H1 (cell line): Measurements from ENCODE around the gene MAML1. TPM values are rescaled to one million over a fixed set of nuclear protein-coding genes. Genes with fewer than 3 reads are reported as not detected.

ENCODE experiments used
- CTCF ChIA-PET: fragments of 300-600 bp; sonication (Branson Sonifier 250); formaldehyde crosslinking; loops from one replicate; lab custom pipeline; 2021; ENCODE audit not compliant: partially characterized antibody; lab: Charles Lee
- POLR2A ChIA-PET: fragments of 300-600 bp; sonication (Branson Sonifier 250); formaldehyde crosslinking; loops from one replicate; lab custom pipeline; 2021; ENCODE audit warnings: inconsistent platforms; ENCODE audit not compliant: partially characterized antibody; lab: Charles Lee
- DNase-seq, 2 experiments: peaks; one replicate each; pipeline versions ENCODE4 v3.0.0 to v3.0.0-alpha.2; 2010 to 2022; ENCODE audit warnings: low spot score in 2 of 2, low read depth in 1 of 2, mixed read lengths in 1 of 2
- FAIRE-seq: peaks from 2 replicates; lab custom pipeline; 2011; peaks lifted over from hg19 to GRCh38; lab: Jason Lieb, UNC
- H2AFZ ChIP-seq: 2 replicates; pipeline ENCODE4 v1.8.1; 2012; ENCODE audit warnings: low read length, inconsistent platforms
- H2AK5ac ChIP-seq: 2 replicates; pipeline ENCODE4 v1.6.1; 2013; ENCODE audit warnings: low read depth, low read length
- H2BK120ac ChIP-seq: replicated peaks from 2 replicates; pipeline ENCODE3; 2013; ENCODE audit warnings: low read depth, low read length, inconsistent platforms
- H2BK12ac ChIP-seq: 2 replicates; pipeline ENCODE4 v1.6.1; 2013; ENCODE audit warnings: low read depth, low read length
- H2BK15ac ChIP-seq: 2 replicates; pipeline ENCODE4 v1.6.1; 2013; ENCODE audit warnings: low read length
- H2BK20ac ChIP-seq: 2 replicates; pipeline ENCODE4 v1.6.1; 2013; ENCODE audit warnings: low read length
- H2BK5ac ChIP-seq: 2 replicates; pipeline ENCODE4 v1.6.1; 2013; ENCODE audit warnings: low read depth, low read length
- H3K14ac ChIP-seq: 2 replicates; pipeline ENCODE4 v1.6.1; 2013; ENCODE audit warnings: inconsistent platforms; ENCODE audit not compliant: insufficient read length
- H3K18ac ChIP-seq: 2 replicates; pipeline ENCODE4 v1.6.1; 2013; ENCODE audit warnings: low read length; ENCODE audit errors: extremely low read depth
- H3K23ac ChIP-seq: 2 replicates; pipeline ENCODE4 v1.6.1; 2013; ENCODE audit warnings: inconsistent platforms; ENCODE audit not compliant: insufficient read length
- H3K23me2 ChIP-seq: 2 replicates; pipeline ENCODE4 v1.6.1; 2013; ENCODE audit warnings: low read depth, low read length
- H3K27ac ChIP-seq: 2 replicates; pipeline ENCODE4 v1.6.1; 2011; ENCODE audit warnings: low read depth, low read length, inconsistent platforms
- H3K27me3 ChIP-seq, 4 experiments: replicated peaks in 1 of 4; 1 replicate in 1 of 4; 2 replicates in 3 of 4; pipeline versions ENCODE4 v1.6.1 to v1.8.1; 2011 to 2013; ENCODE audit warnings: low read length in 3 of 4, mild to moderate bottlenecking in 3 of 4, inconsistent platforms in 2 of 4, mixed read lengths in 2 of 4, moderate library complexity in 1 of 4; ENCODE audit not compliant: control insufficient read depth in 3 of 4, insufficient read depth in 3 of 4; ENCODE audit errors: extremely low read depth in 1 of 4
- H3K36me3 ChIP-seq, 4 experiments: 2 replicates each; pipeline versions ENCODE4 v1.6.1 to v1.8.1; 2011 to 2013; ENCODE audit warnings: mild to moderate bottlenecking in 4 of 4, low read length in 3 of 4, moderate library complexity in 2 of 4, control low read depth in 1 of 4, inconsistent platforms in 1 of 4; ENCODE audit not compliant: insufficient read depth in 4 of 4, control insufficient read depth in 2 of 4
- H3K4ac ChIP-seq: replicated peaks from 2 replicates; pipeline ENCODE3; 2013; ENCODE audit warnings: low read length, low read depth, mixed read lengths, inconsistent platforms; ENCODE audit not compliant: insufficient read length
- H3K4me1 ChIP-seq, 4 experiments: replicated peaks in 1 of 4; 1 replicate in 1 of 4; 2 replicates in 3 of 4; pipeline versions ENCODE4 v1.6.1 to v1.8.1; 2011 to 2013; ENCODE audit warnings: low read length in 3 of 4, inconsistent platforms in 2 of 4, mixed read lengths in 1 of 4; ENCODE audit not compliant: insufficient read depth in 4 of 4, control insufficient read depth in 3 of 4
- H3K4me2 ChIP-seq, 2 experiments: 2 replicates each; pipeline versions ENCODE4 v1.6.1 to v1.8.1; 2011 to 2013; ENCODE audit warnings: low read depth in 2 of 2, low read length in 2 of 2, control low read depth in 1 of 2, inconsistent platforms in 1 of 2, mild to moderate bottlenecking in 1 of 2; ENCODE audit not compliant: insufficient read depth in 1 of 2
- H3K4me3 ChIP-seq, 4 experiments: fragments of 200-600, 300-600 bp in 1 of 4; sonication (generic), shearing (Covaris generic), sonication (Bioruptor Twin) in 1 of 4; 2 replicates each; pipeline versions ENCODE4 v1.5.1 to v1.8.1; 2011 to 2016; ENCODE audit warnings: low read length in 4 of 4, low read depth in 3 of 4, control low read depth in 2 of 4, inconsistent platforms in 2 of 4, mild to moderate bottlenecking in 2 of 4, mixed read lengths in 1 of 4, moderate library complexity in 1 of 4; ENCODE audit not compliant: insufficient read depth in 2 of 4; ENCODE audit errors: extremely low read depth in 1 of 4
- H3K56ac ChIP-seq: replicated peaks from 2 replicates; pipeline ENCODE3; 2013; ENCODE audit warnings: low read depth, mild to moderate bottlenecking, mixed read lengths, low read length, inconsistent platforms; ENCODE audit not compliant: insufficient read length
- H3K79me1 ChIP-seq: 2 replicates; pipeline ENCODE4 v1.6.1; 2013; ENCODE audit warnings: low read depth, low read length, control low read depth
- H3K79me2 ChIP-seq, 2 experiments: 2 replicates each; pipeline versions ENCODE4 v1.6.1 to v1.8.1; 2012 to 2013; ENCODE audit warnings: low read length in 2 of 2, mild to moderate bottlenecking in 2 of 2, inconsistent platforms in 1 of 2; ENCODE audit not compliant: insufficient read depth in 2 of 2, control insufficient read depth in 1 of 2
- H3K9ac ChIP-seq, 4 experiments: replicated peaks in 1 of 4; 1 replicate in 1 of 4; 2 replicates in 3 of 4; pipeline versions ENCODE4 v1.6.1 to v1.8.1; 2011 to 2013; ENCODE audit warnings: low read depth in 3 of 4, low read length in 3 of 4, control low read depth in 2 of 4, mild to moderate bottlenecking in 2 of 4, moderate library complexity in 2 of 4, inconsistent platforms in 1 of 4; ENCODE audit errors: extremely low read depth in 1 of 4
- H3K9me3 ChIP-seq, 2 experiments: 2 replicates each; pipeline versions ENCODE4 v1.6.1 to v1.8.1; 2012 to 2013; ENCODE audit warnings: mild to moderate bottlenecking in 2 of 2, moderate library complexity in 2 of 2, control low read depth in 1 of 2, inconsistent platforms in 1 of 2, low read depth in 1 of 2, low read length in 1 of 2, mixed read lengths in 1 of 2; ENCODE audit not compliant: insufficient read depth in 2 of 2
- H4K20me1 ChIP-seq, 2 experiments: replicated peaks in 1 of 2; 2 replicates each; pipeline versions ENCODE3 to v1.8.1; 2011 to 2013; ENCODE audit warnings: inconsistent platforms in 2 of 2, low read length in 2 of 2, mild to moderate bottlenecking in 1 of 2; ENCODE audit not compliant: insufficient read depth in 2 of 2, control insufficient read depth in 1 of 2
- H4K5ac ChIP-seq: 2 replicates; pipeline ENCODE4 v1.6.1; 2013; ENCODE audit warnings: low read length, low read depth, mixed read lengths, inconsistent platforms; ENCODE audit not compliant: insufficient read length
- H4K8ac ChIP-seq: 2 replicates; pipeline ENCODE4 v1.8.0; 2013; ENCODE audit warnings: mild to moderate bottlenecking, moderate library complexity, low read length, inconsistent platforms; ENCODE audit not compliant: insufficient read depth; ENCODE audit errors: extremely low read depth
- H4K91ac ChIP-seq: replicated peaks from 2 replicates; pipeline ENCODE3; 2013; ENCODE audit warnings: low read length, mixed read lengths, inconsistent platforms; ENCODE audit not compliant: insufficient read length
- CHD2 ChIP-seq: IDR thresholded peaks from 2 replicates; pipeline ENCODE4 v1.6.1; 2012; ENCODE audit warnings: low read length, improper control_type of control experiment
- GTF2F1 ChIP-seq: IDR thresholded peaks from 2 replicates; pipeline ENCODE4 v1.6.1; 2012; ENCODE audit warnings: low read depth, low read length, improper control_type of control experiment, borderline replicate concordance
- KDM1A ChIP-seq: fragments of 200-600, 300-600 bp; sonication (generic); IDR thresholded peaks from 2 replicates; pipeline ENCODE4 v1.7.1; 2016; ENCODE audit warnings: mild to moderate bottlenecking, low read length, borderline replicate concordance
- KDM4A ChIP-seq: IDR thresholded peaks from one replicate; pipeline ENCODE4 v1.7.1; 2012; ENCODE audit warnings: low read depth, mild to moderate bottlenecking, moderate library complexity, low read length, inconsistent platforms; ENCODE audit not compliant: severe bottlenecking
- KDM5A ChIP-seq: fragments of 200-600 bp; IDR thresholded peaks from 2 replicates; pipeline ENCODE4 v1.7.1; 2012; ENCODE audit warnings: mild to moderate bottlenecking, low read length, inconsistent platforms, mixed read lengths
- NRF1 ChIP-seq: IDR thresholded peaks from 2 replicates; pipeline ENCODE4 v1.6.1; 2011; ENCODE audit warnings: mild to moderate bottlenecking, low read depth, low read length, improper control_type of control experiment
- RFX5 ChIP-seq: IDR thresholded peaks from 2 replicates; pipeline ENCODE4 v1.6.1; 2011; ENCODE audit warnings: low read depth, low read length, improper control_type of control experiment, borderline replicate concordance
- SAP30 ChIP-seq: fragments of 300-600 bp; sonication (generic); IDR thresholded peaks from 2 replicates; pipeline ENCODE4 v1.7.1; 2012; ENCODE audit warnings: low read length, moderate library complexity, mild to moderate bottlenecking, inconsistent platforms; ENCODE audit not compliant: insufficient read depth, insufficient replicate concordance
- SIX5 ChIP-seq: IDR thresholded peaks from 2 replicates; pipeline ENCODE4 v1.6.1; 2011; ENCODE audit warnings: mild to moderate bottlenecking, low read depth, low read length
- SRF ChIP-seq: IDR thresholded peaks from 2 replicates; pipeline ENCODE4 v1.6.1; 2011; ENCODE audit warnings: mild to moderate bottlenecking, low read depth, low read length, moderate library complexity
- TCF12 ChIP-seq: IDR thresholded peaks from 2 replicates; pipeline ENCODE4 v1.6.1; 2011; ENCODE audit warnings: low read depth, mild to moderate bottlenecking, low read length
- WGBS, 2 experiments: shearing (Covaris generic) in 1 of 2; methylation state at CpG; one replicate each; pipeline versions ENCODE4 v1.1.6 to v1.1.7; 2013 to 2015; ENCODE audit warnings: low lambda C conversion rate in 2 of 2, mixed read lengths in 2 of 2, inconsistent platforms in 1 of 2, low coverage in 1 of 2, missing lambda C conversion rate in 1 of 2; ENCODE audit not compliant: insufficient replicate concordance in 2 of 2, insufficient coverage in 1 of 2, insufficient read length in 1 of 2; ENCODE audit errors: extremely low coverage in 1 of 2, missing lambda C conversion rate in 1 of 2; 5-methylcytosine and 5-hydroxymethylcytosine counted together
- polyA plus RNA-seq, 7 experiments: library from polyadenylated mRNA; depleted of rRNA in 3 of 7; stranded (reverse) in 5 of 7; unstranded in 2 of 7; fragments of >200 nt in 5 of 7; fragments of 200-250 nt in 2 of 7; gene quantifications; 1 replicate in 5 of 7; 2 replicates in 1 of 7; 4 replicates in 1 of 7; pipeline versions ENCODE4 v1.2.1 to v1.2.3, GENCODE V29; 2011 to 2013; ENCODE audit warnings: missing spikeins in 2 of 7, mixed read lengths in 2 of 7
- total RNA-seq: library from RNA; stranded (reverse); fragmentation: NEBNext Ultra II Directional; extraction: Animal tissue kit (Norgen Biotek cat#: 25700); gene quantifications from 2 replicates; pipeline ENCODE4 v1.2.1, GENCODE V29; 2021

MAML1 gene
- total and polyA plus RNA-seq, 2 of the 8 experiments (the other 6 are each of a cell fraction or from before 2014, with no cell fraction given) = 17.1 to 41.9 TPM

- 54% methylated on average over 14 of the region's 14 CpGs; no CpG with 5 or more reads in 1 of the 2 experiments for WGBS, 2 experiments
- peaks cover 0 to 5% (median 2%) of the 10 kb centered on the region in 4 experiments; a peak in 2 of 7 replicates for H3K27me3 ChIP-seq
- peak overlapping the region; percentile 1 for H4K5ac ChIP-seq
- H3K9ac ChIP-seq = 0 out of 7 replicates have a peak overlapping the region, but pooled peaks of 1 of the 4 experiments have one; percentile 34
- peak overlapping the region; percentile 76 for H3K4ac ChIP-seq
- DNase-seq = no peak
- H3K23me2 ChIP-seq = peaks cover 15% of the 10 kb centered on the region; the same call in 1 of the 2 replicates
- peak overlapping the region; percentile 3 to 91 (median 30); a peak in 5 of 8 replicates for H3K4me3 ChIP-seq
- peak overlapping the region; percentile 67; the same call in 1 of the 2 replicates for H3K27ac ChIP-seq
- no peaks in the 10 kb centered on the region for H3K9me3 ChIP-seq
- no peak for FAIRE-seq
- ChIA-PET CTCF (interaction anchor here (1.0 kb wide), 1 partner anchor 21 kb away, joined by 3 read pairs; no protein-coding TSS in a partner anchor), POLR2A (interaction anchor here (1.7 to 12.6 kb wide), 4 partner anchors 9 to 85 kb away, joined by 3 to 207 read pairs (median 6); partner anchors contain the start of genes LTC4S and MGAT4B)
- H4K8ac ChIP-seq = peak overlapping the region; percentile 93
- no peak overlapping the region for H3K23ac ChIP-seq
- peaks cover 8 to 13% of the 10 kb centered on the region in 2 experiments for H4K20me1 ChIP-seq
- H4K91ac ChIP-seq = peak overlapping the region; percentile 99
- H3K79me1 ChIP-seq = peaks cover 8% of the 10 kb centered on the region
- H3K4me2 ChIP-seq = peak overlapping the region; percentile 54 to 58
- peak overlapping the region; percentile 51 for H2BK20ac ChIP-seq
- H2BK120ac ChIP-seq = peak overlapping the region; percentile 82
- H3K4me1 ChIP-seq = peaks cover 4 to 42% (median 37%) of the 10 kb centered on the region in 4 experiments
- H3K56ac ChIP-seq = no peak overlapping the region
- H2AFZ ChIP-seq = no peak overlapping the region
- peak overlapping the region; percentile 96; the same call in 1 of the 2 replicates for H2BK5ac ChIP-seq
- H3K14ac ChIP-seq = no peak overlapping the region
- H3K36me3 ChIP-seq = no peaks in the 10 kb centered on the region; a peak in 1 of 8 replicates
- H3K18ac ChIP-seq = peak overlapping the region; percentile 90
- H2BK12ac ChIP-seq = peak overlapping the region; percentile 77; the same call in 1 of the 2 replicates
- peak overlapping the region; percentile 55 for H2BK15ac ChIP-seq
- H3K79me2 ChIP-seq = peaks cover 4 to 20% of the 10 kb centered on the region in 2 experiments; a peak in 2 of 4 replicates
- H2AK5ac ChIP-seq = 0 out of 2 replicates have a peak overlapping the region, but pooled peaks have one; percentile 0
- TF ChIP-seq SRF (no peak), SAP30 (no peak), SIX5 (no peak), KDM5A (no peak), RFX5 (no peak), GTF2F1 (no peak), CHD2 (no peak), TCF12 (no peak), NRF1 (0 out of 2 replicates have a peak, but pooled peaks have one; percentile 4), KDM1A (no peak), KDM4A (peak; percentile 3)
Measured at GRCh38 chr5:179817890-179818745, 85.5 kb downstream of the MAML1 start.
